ENCODE results near the gene SEMA4A.
"Not testable (repeated sequence)": the region's sequence is repeated elsewhere in the genome, so short reads cannot be mapped to it uniquely, and the experiment has no call there.

The SEMA4A gene

DNA sequence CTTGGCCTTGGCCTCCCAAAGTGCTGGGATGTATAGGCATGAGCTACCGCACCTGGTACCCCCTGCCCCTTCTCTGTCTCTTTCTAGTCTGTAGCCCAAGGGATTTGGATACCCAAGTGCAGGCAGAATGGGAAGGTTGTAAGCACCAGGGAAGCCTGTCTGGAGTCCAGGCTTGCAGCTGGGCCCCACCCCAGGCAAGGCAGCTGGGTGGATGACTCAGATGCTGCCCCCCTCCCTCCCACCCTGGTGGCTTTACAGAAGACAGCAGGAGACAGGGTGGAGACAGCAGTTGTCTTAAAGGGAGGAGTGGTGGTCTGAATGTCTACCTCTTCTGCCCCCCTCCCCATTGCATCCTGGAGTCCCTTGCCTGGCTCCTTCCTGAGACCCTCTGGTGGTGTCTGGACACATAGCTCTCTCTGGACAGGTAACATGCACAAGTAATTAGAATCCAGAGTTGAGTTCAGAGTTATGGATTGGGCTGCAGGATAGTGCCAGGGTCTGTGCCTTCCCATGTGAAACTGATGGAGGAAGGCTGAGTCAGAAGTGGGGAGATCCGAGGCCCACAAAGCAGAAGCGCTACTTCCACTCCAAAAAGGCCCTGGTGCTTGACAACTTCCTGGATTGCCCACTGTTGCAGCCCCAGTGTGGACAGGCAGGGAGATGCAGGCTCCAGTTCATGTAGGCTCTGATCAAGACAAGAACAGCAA lies 33.7 kb upstream of the SEMA4A start:
- no peak for DNase-seq

DNA sequence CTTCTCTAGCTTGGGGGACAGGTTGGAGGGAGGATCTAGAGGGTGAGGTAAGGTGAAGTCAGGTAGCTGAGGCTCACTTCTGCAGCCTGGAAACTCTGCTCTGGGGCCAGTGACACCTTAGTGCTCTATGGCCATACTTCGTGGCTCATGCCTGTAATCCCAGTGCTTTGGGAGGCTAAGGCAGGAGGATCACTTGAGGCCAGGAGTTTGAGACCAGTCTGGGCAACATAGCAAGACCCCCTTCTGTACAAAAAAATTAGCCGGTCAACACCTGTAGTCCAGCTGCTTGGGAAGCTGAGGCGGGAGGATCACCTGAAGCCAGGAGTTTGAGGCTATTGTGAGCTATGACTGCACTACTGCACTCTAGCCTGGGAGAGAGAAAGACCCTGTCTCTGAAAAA lies 33.1 kb upstream of the SEMA4A start:
- DNase-seq, result no peak

DNA sequence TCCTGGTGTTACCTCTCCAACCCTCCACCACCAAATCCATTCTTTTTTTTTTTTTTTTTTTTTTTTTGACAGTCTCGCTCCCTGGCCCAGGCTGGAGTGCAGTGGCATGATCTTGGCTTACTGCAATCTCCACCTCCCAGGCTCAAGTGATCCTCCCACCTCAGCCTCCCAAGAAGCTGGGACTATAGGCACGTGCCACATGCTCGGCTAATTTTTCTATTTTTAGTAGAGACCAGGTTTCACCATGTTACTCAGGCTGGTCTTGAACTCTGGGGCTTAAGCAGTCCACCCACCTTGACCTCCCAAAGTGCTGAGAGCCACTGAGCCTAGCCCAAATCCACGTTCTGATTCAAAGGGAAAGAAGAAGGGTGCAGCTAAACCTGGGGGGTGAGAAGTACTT lies 32.4 kb upstream of the SEMA4A start:
- not testable (repeated sequence) for DNase-seq

DNA sequence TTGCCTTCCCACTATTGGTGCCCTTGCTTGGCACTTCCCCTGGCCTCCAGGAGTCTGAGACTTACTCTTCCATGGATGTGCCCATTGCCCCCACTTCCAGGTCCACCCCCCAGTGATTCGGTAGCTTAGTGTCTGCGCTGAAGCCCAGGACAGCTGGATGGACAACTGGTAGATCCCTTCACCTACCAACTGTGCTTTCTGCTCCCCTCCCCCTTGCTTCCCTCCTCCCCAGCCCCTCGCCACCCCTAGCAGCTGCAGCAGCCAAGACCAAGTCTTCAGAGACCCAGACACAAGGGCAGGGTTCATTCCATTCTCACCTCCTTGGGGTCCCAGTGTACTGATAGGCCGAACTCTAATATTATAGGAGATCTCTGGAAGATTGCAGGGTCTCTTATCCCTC lies 31.9 kb upstream of the SEMA4A start:
- DNase-seq, result no peak

DNA sequence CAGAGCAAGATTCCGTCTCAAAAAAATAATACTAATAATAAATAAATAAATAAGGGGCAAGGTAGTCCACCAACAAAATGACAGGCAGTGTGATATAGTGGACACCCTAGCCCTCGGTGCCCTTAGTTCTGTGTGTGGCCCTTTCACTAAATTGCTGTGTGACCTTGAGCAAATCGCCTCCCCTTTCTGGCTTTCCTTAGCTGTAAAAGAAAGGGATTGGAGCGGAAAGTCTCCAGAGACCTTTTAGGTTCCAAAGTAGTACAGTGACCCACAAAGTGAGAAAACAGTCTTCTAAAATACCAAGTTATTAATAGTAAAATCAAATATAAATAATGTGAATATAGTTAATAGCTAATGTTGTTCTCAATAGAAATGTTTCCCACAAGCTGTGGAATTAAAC lies 31.3 kb upstream of the SEMA4A start:
- no peak for DNase-seq

DNA sequence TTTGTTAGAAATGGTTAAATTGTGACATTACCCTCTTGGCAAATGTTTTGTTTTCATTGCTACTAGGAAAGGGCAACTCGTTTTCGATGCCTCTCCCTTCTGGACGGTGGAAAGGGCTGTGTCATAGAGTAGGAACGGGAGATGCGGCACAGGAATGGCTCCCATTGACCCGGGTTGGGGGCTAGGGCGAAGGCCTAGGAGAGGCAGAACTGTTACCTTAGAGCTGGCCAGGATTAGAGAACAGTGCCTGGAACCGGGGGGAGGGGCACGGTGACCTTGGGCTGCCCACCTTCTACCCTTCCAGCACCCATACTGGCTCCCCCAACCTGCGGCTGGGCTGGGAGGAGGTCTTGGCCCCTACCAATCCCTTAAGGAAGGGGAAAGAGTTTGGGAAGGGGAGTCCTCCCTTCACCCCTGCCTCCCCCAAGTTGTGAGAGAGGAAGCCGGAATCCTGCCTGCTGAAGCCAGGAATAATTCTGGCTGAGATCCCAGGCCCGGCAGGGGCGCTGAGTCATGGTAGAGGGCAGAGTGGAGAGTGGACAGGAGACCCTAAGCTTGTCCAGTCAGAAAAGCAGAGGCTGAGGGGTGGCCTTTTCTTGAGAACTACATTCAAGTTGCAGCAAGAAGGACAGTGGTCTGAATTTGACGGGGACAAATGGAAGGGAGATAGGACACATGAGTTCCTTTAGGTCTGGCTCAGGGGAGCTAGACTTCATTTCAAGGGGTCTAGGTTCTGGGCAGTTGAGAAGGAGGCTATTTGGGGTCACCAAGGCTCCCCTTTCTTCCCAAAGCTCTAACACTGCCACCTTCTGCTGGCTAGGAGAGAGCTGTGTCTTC lies 30.6 kb upstream of the SEMA4A start:
- no peak for DNase-seq

DNA sequence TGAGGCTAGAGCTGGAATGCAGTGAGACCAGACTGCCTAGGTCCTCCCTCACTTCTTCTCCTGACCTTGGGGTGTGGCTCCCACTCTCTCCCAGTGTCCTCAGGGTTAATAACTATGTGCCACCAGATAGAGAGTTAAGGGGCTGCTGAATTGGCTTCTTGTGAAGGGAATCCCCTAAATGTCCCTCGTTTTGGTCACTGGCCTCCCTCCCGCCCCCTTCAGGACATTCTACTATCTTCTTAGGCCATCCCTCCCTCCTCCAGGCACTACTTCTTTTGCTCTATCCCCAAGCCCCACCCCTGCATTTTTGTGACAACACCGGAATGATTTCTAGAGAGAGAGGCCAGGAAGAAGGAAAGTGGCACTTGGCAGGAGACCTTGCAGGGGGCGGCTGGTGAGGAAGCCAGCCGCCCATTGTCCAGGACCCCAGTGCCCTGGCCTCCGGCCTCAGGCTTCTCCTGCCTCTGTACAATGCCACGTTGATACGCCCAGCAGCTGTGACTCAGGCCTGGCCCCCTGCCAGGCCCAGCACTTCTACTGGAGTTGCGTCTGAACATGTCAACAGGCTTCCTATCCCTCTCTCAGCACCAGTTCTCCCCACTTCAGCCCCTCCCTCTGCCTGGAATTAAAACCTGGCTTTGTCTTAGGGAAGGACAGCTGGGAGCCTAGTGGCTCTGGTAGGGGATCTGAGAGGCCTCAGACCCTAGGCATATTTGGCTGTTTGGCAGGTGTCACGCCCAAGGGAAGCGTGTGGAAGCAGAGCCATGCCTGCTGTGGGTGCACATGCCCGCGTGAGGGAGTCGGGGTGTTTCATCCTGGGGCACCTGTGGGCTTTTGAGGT lies 29.8 kb upstream of the SEMA4A start:
- no peak for DNase-seq

DNA sequence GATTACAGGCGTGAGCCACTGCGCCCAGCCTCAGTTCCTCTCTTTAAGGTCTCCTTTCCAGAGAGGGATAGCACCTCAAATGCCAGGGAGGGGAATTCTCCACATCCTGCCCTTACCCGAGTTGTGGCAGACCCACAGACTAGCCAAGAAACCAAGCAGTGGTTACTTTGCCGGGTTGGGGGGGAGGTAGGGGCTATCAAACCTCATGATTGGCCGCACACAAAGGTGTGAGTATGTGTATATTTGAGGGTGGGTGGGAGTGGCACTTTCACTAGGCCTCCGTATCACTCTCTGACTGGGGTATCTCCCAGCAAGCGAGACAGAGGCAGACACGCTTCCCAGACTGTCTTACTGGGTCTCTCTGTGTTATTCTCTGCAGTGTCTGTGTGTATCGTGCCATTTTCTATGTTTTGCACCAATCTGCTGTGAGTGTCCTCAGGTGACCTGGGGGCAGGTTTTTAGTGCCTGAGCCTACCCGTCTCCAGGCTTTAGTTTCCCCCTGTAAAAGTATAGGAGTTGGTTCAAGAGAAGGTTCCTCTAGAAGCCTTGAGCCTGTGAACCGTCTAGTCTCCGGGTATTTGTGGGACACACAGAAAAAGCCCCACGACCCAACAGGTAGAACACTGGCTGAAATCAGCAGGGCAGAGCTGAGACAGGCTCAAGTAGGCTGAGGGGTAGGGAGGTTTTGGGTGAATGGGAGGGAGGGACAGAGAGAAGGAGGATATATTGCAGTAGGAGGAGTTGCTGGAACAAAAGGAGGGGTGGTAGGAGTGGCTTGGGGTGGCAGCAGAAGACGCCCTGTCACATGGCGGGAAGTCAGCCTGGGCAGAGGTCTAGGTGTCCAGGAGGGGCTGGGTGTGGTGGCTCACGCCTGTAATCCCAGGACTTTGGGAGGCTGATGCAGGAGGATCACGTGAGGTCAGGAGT lies 28.6 kb upstream of the SEMA4A start:
- no peak for DNase-seq

DNA sequence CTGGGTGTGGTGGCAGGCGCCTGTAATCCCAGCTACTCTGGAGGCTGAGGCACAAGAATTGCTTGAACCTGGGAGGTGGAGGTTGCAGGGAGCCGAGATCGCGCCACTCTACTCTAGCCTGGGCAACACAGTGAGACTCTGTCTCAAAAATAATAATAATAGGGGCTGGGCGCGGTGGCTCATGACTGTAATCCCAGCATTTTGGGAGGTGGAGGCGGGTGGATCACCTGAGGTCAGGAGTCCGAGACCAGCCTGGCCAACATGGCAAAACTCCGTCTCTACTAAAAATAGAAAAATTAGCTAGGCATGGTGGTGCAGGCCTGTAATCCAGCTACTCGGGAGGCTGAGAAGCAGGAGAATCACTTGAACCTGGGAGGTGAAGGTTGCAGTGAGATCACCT lies 27.8 kb upstream of the SEMA4A start:
- DNase-seq, result not testable (repeated sequence)

DNA sequence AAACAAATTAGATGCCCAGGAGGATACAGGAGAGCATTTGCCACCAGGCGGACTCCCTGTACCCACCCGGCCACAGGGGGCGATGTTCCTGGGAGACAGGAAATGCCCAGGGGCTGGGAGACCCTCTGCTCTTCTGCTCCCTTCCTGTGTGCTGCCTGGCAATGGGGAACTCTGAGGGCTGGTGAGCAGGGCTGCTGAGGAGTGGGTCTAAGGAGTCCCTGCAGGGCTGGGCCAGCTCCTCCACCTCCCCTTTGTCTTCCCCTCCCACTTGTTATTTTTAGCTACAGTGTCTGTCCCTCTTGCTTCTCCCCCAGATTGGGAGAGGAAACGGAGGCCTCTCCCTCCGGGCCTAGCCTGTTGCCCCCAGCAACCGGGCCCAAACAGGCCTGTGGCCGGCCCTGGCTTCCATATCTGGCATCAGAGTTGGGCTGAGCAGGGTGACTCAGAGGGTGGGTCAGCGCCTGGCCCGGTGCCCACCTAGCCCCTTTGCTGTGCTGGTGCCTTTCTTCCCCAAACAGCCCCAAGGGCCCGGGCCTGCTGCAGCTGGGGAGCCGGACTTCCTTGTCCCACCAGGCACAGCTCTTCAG lies 27.2 kb upstream of the SEMA4A start:
- peak; percentile 68 for DNase-seq

DNA sequence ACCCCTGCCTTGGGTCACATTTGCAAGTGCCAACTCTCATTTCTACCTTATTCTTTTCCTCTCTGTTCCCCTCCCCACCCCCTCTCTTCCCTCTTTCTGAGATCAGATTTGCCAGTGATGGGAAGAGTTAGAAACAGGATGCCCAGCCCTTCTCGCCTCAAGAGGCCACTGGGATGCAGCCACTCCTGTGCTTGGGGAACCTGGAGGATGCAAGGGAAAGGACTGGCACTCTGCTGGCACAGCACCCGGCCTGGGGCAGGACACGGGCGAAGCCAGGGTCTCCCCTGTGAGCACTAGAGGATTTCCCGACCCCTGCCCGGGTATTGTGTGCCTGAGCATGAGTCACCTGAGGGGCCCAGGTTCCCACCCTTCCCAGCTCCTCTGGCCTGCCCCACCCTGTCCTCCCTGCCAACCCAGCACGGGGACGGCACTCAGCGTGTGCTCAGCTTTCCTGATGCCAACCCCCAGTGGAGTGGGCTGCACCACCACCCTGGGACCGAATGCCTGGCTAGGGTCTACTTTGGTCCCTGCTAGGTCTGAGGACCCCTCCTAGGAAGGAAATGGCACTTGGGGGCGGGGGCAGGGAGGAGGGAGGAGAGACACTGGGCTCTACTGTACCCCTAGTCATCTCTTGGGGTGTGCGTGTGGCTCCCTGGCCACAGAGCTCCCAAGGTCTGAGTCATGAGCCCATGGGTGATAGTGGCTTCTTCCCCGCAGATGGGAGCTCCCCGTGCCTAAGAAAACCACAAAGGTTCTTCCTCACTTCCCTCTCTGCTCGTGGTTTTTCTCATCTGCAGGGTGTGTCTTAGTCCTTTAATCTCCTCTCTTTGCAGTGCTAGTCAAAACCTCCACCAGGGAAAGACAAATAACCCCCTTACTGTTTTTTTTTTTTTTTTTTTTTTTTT lies 26.5 kb upstream of the SEMA4A start:
- DNase-seq, result peak; percentile 79

DNA sequence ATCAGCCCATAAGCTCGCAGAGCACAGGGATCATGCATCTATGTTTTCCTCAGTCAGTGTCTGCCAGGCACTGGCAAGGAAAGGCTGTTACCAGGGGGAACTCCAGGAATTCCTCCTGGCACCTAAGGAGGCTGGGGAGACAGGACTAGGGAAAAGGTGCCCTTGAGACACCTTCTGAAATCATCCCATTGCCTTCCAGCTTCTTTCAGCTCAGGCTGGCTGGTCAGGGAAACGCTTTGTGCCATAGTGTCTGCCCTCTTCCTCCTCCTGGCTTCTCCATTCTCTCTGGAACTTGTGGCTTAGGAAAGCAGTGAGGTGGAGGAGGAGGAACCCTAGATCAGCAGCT lies 25.1 kb upstream of the SEMA4A start:
- DNase-seq, result no peak

DNA sequence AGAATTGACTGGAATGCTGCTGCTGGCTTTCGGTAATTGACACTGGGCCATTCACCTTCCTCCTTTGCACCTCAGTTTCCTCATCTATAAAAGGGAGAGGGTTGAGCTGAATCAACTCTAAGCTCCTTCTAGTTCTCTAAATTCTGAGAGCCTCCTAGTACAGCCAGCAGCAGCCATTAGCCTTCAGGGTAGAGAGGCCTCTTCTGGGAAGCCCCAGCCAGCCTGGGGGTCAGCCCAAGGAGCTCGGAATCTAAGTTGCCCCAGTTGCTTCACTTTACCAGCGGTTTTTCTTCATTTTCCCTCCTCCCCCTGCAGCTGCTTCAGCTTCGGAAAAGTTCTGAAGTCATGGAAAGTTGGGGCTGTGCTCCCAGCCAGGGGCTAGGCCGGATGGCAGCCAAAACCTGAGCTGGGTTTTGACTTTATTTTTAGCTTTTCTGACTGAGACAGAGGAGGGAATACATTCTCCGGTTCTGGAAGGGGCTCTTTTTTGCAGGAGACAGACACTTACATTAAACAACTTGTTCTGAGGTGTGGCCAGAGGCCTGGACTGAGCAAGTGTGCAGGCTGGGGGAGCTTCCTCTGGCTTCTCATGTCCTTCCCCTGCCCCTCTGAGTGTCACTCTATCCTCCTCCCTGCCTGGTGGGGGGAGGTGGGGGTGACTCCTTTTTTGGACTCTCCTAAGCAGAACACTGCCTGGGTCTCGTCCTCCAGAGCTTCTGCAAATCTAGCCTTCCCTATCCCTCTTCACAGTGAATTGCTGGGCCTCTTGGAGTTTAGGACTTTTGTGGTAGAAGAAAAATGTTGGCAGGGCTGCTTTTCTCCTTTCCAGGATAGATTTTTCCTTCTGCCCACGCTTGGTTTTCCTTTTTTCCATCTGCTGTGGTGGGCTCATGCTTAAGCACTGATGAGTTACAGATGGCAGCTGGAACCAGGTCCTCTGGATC lies 24.5 kb upstream of the SEMA4A start:
- DNase-seq, result no peak

DNA sequence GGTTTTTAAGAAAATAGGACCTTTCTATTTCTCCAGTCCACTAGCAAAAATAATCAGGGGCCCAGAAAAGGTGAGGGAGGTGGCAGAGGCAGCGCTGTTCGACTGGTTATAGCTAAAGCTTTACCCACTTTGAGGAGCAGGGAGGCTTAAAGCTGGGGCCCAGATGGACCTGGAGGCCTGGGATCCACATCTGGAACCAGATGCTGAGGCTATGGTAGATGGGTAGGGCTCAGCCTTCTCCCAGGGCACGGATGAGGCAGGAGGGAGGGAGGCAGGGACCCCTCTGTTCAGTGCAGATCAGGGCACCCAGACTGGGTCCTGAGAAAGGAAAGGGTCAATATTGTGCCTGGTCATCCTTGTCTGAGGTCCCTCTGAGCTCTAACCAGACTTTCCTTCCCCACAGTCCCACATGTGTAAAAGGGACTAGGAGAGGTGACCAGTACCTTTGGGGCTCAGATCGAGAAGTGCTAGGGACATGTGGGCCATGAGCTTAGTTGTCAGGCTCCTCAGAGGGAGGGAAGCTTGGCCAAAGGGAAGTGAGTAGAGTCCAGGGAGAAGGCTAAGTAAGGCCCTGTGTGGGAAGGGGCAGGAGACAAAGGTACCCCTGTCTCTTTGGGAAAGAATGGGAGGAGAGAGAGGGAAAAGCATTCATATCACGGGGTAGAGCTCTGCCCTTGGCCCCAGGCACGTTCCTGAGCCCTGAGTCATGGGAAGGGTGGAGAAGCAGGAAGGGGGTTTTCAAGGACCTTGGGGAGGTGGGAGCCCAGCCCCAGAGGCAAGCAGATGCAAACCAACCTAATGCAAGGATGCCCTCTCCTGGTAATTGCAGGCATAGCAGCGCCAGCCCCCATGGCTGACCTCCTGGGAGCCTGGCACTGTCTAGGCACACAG lies 23.5 kb upstream of the SEMA4A start:
- DNase-seq, result peak; percentile 68

DNA sequence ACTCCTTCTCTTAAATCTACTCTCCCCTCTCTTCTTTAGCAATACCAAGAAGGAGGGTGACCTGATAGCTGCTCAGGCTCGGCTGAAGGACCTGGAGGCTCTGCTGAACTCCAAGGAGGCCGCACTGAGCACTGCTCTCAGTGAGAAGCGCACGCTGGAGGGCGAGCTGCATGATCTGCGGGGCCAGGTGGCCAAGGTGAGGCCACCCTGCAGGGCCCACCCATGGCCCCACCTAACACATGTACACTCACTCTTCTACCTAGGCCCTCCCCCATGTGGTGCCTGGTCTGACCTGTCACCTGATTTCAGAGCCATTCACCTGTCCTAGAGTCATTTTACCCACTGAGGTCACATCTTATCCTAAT lies 22.8 kb upstream of the SEMA4A start:
- DNase-seq, result no peak

DNA sequence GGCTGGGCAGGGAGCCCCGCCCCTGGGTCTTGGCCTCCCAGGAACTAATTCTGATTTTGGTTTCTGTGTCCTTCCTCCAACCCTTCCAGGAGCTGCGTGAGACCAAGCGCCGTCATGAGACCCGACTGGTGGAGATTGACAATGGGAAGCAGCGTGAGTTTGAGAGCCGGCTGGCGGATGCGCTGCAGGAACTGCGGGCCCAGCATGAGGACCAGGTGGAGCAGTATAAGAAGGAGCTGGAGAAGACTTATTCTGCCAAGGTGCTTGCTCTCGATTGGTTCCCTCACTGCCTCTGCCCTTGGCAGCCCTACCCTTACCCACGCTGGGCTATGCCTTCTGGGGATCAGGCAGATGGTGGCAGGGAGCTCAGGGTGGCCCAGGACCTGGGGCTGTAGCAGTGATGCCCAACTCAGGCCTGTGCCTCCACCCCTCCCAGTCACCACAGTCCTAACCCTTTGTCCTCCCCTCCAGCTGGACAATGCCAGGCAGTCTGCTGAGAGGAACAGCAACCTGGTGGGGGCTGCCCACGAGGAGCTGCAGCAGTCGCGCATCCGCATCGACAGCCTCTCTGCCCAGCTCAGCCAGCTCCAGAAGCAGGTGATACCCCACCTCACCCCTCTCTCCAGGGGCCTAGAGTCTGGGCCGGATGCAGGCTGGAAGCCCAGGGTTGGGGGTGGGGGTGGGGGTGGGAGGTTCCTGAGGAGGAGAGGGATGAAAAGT lies 18.5 kb upstream of the SEMA4A start:
- DNase-seq, result no peak

DNA sequence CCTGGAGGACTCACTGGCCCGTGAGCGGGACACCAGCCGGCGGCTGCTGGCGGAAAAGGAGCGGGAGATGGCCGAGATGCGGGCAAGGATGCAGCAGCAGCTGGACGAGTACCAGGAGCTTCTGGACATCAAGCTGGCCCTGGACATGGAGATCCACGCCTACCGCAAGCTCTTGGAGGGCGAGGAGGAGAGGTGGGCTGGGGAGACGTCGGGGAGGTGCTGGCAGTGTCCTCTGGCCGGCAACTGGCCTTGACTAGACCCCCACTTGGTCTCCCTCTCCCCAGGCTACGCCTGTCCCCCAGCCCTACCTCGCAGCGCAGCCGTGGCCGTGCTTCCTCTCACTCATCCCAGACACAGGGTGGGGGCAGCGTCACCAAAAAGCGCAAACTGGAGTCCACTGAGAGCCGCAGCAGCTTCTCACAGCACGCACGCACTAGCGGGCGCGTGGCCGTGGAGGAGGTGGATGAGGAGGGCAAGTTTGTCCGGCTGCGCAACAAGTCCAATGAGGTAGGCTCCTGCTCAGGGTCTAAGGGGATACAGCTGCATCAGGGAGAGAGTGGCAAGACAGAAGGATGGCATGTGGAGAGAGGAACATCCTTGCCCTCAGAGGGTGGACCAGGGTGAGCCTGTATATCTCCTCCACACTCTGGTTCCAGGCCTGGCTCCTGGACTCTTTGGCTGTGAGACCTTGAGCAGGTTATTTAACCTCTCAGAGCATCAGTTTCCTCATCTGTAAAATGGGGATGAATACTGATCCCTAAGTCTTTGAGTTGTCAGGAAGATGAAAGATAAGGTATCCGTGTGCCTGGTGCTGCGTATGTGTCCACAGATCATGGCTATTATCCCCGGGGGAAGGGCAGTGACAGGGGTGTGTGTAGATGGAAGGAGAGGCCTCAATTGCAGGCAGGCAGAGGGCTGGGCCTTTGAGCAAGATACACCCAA lies 17.2 kb upstream of the SEMA4A start:
- DNase-seq, result no peak
